GM12873 (cell line): ENCODE results near the gene ANKRD34B.

Source experiments
- CTCF ChIP-seq: IDR thresholded peaks from 2 replicates; pipeline ENCODE4 v1.5.1; 2012; ENCODE audit warnings: low read depth, mild to moderate bottlenecking, moderate library complexity, low read length, control low read depth; ENCODE audit not compliant: insufficient read depth; ENCODE audit errors: missing control alignments

The ANKRD34B gene

GRCh38 chr5:80541392-80541791 lies 28.7 kb downstream of the ANKRD34B start:
- no peak for TF ChIP-seq CTCF

GRCh38 chr5:80540691-80541090 lies 29.4 kb downstream of the ANKRD34B start:
- TF ChIP-seq CTCF = no peak

- no peak for TF ChIP-seq CTCF
These were observed 53.3 kb downstream of the ANKRD34B start for GRCh38 chr5:80516826-80517225.

- TF ChIP-seq CTCF = no peak
These were observed 60.7 kb downstream of the ANKRD34B start for GRCh38 chr5:80509362-80509761.

- no peak for TF ChIP-seq CTCF
These were observed 61.2 kb downstream of the ANKRD34B start for GRCh38 chr5:80508844-80509243.

GRCh38 chr5:80507663-80508062 lies 62.4 kb downstream of the ANKRD34B start:
- no peak for TF ChIP-seq CTCF
